ENCODE results near the gene RNF214.

RNF214 gene

GRCh38 chr11:117222991-117223740, 9.3 kb upstream of the RNF214 start:
- in situ Hi-C loops (cut with HindIII; ENCODE audit: low pct_unique_long_range_greater_than_20kb, low sequenced_read_pairs) = no loop called here
- no peak for DNase-seq (ENCODE audit: low read depth in 1 of 2, low spot score in 1 of 2)
- TF ChIP-seq JUND (IDR thresholded peaks at IDR 0.05; ENCODE audit: low read depth) = no peak

- in situ Hi-C loops (cut with HindIII; ENCODE audit: low pct_unique_long_range_greater_than_20kb, low sequenced_read_pairs) = no loop called here
Measured at GRCh38 chr11:117223741-117224689, 8.5 kb upstream of the RNF214 start.

GRCh38 chr11:117225553-117226170, 6.8 kb upstream of the RNF214 start:
- no peak for DNase-seq (ENCODE audit: low read depth in 1 of 2, low spot score in 1 of 2)
- in situ Hi-C loops (cut with HindIII; ENCODE audit: low pct_unique_long_range_greater_than_20kb, low sequenced_read_pairs) = no loop called here
- no peak for TF ChIP-seq JUND (IDR thresholded peaks at IDR 0.05; ENCODE audit: low read depth)

More at GRCh38 chr11:117223741-117224689, 8.5 kb upstream of the RNF214 start:
- no peak for DNase-seq (ENCODE audit: low read depth in 1 of 2, low spot score in 1 of 2)
- TF ChIP-seq JUND (IDR thresholded peaks at IDR 0.05; ENCODE audit: low read depth) = no peak

DNA sequence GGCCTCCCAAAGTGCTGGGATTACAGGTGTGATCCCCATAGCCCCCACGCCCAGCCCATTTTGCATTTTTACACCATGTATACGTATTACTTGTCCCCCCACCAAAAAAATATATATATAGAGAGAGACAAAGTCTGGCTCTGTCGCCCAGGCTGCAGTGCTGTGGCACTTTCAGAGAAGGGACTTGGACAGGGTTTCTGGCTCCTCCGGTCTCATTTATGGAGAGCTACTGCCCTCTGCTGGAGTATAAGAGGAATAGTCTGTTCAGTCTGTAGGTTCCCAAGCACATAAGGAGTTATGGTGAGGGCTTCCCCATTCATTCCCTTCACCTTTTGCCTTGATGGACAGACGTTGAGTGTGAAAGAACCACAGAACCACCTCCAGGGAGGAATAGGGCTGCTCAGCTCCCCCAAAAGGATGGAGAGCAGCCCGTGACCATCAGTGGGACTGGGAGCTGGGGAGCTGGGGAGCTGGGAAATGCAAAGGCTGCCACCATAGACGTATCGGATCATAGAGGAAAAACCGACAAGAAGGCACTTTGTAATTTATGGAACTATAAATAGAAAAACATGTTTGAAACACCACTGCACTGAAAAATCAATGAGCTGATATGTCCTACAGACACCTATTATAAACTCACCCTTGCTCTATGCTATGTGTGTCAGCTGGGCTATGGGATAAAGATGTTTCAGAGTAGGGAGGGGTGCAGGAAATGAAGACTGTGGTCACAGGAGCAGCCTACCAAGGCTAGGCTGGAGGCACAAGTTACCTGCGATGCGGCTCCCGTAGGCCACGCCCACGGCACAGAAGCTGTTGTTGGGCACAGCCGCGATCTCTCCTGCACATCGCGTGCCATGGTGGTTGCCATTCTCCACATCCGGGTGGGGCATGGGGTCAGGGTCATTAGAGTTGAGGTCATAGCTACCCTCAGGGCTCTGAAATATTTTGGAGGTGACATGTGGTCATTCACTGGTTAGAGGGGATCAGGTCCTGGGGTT, 5.8 kb upstream of the RNF214 start:
- in situ Hi-C loops (cut with HindIII; ENCODE audit: low pct_unique_long_range_greater_than_20kb, low sequenced_read_pairs) = no loop called here
- no peak for TF ChIP-seq JUND (IDR thresholded peaks at IDR 0.05; ENCODE audit: low read depth)
- peak; percentile 83 to 91 for DNase-seq (ENCODE audit: low read depth in 1 of 2, low spot score in 1 of 2)

GRCh38 chr11:117228091-117228490, 4.4 kb upstream of the RNF214 start:
- in situ Hi-C loops (cut with HindIII; ENCODE audit: low pct_unique_long_range_greater_than_20kb, low sequenced_read_pairs) = no loop called here
- TF ChIP-seq JUND (IDR thresholded peaks at IDR 0.05; ENCODE audit: low read depth) = no peak
- DNase-seq (ENCODE audit: low read depth in 1 of 2, low spot score in 1 of 2) = no peak

DNA sequence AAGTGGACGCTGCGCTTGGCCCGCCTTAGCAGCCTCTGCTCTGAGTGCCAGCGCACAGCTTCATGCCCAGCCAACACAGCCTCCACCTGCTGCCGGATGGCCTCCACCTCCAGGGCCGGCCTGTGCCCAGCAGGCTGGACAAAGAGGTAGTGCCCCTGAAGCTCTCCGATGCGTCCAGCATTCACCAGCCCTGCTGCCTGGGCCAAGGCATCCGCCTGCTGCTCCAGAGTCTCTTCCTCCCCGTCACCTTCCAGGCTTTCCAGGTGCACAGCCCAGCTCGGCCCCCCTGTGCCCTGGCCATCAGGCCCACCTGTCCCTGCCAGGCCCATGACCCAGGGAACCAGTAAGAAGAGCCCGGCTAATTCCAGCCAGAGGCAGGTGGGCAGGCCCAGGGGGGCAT, 3.1 kb upstream of the RNF214 start:
- in situ Hi-C loops (cut with HindIII; ENCODE audit: low pct_unique_long_range_greater_than_20kb, low sequenced_read_pairs) = no loop called here
- DNase-seq (ENCODE audit: low read depth in 1 of 2, low spot score in 1 of 2) = no peak
- TF ChIP-seq JUND (IDR thresholded peaks at IDR 0.05; ENCODE audit: low read depth) = no peak

GRCh38 chr11:117229931-117230285, 2.6 kb upstream of the RNF214 start:
- TF ChIP-seq JUND (IDR thresholded peaks at IDR 0.05; ENCODE audit: low read depth) = no peak
- in situ Hi-C loops (cut with HindIII; ENCODE audit: low pct_unique_long_range_greater_than_20kb, low sequenced_read_pairs) = no loop called here
- DNase-seq (ENCODE audit: low read depth in 1 of 2, low spot score in 1 of 2) = no peak

- TF ChIP-seq JUND (IDR thresholded peaks at IDR 0.05; ENCODE audit: low read depth) = no peak
- DNase-seq (ENCODE audit: low read depth in 1 of 2, low spot score in 1 of 2) = no peak
- in situ Hi-C loops (cut with HindIII; ENCODE audit: low pct_unique_long_range_greater_than_20kb, low sequenced_read_pairs) = no loop called here
Measured at GRCh38 chr11:117230286-117230961, 2.0 kb upstream of the RNF214 start.

DNA sequence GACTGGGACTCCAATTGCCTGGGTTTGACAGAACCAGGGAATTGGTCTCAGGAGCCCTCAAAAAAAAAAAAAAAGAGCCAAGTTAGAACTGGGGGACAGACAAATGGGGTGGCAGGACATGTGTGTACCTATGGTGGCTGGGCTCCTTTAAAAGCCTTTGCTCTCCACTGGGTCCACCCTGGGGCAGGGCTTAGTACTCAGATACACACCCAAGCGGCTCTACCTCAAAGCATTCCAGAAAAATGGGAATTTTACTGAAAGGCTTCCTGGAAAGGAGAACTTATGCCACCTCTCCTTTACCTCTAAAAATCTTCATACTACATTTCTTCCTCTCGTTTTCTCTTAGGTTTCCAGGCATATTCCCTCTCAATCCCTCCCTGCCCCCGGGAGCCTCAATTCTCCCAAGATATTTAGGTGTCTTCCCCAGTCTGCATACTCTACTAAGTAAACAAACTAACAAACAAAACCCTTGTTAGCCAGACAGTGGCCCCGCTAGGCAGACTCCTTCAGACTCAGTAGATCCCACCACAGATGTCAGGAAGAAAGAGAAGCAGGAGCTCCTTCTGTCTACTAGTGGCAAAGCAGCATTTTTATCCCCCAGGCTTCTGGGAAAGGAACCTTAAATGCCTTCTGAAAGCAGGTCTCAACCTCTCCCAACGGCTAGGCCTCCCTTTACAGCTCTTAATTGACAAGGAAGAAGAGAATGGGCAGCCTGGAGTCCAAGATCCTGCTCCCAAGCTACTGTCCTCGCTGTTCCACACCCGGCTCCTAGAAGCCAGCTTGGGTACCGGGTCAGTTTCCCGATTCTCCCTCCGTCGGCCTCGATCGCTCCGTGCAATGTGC, 1.3 kb upstream of the RNF214 start:
- no peak for TF ChIP-seq JUND (IDR thresholded peaks at IDR 0.05; ENCODE audit: low read depth)
- in situ Hi-C loops (cut with HindIII; ENCODE audit: low pct_unique_long_range_greater_than_20kb, low sequenced_read_pairs) = no loop called here
- peak in 1 of 2 experiments; percentile 36 for DNase-seq (ENCODE audit: low read depth in 1 of 2, low spot score in 1 of 2)

- no peak for DNase-seq (ENCODE audit: low read depth in 1 of 2, low spot score in 1 of 2)
- in situ Hi-C loops (cut with HindIII; ENCODE audit: low pct_unique_long_range_greater_than_20kb, low sequenced_read_pairs) = no loop called here
- TF ChIP-seq JUND (IDR thresholded peaks at IDR 0.05; ENCODE audit: low read depth) = no peak
Measured at GRCh38 chr11:117231842-117232091, 704 bp upstream of the RNF214 start, which contains the start of gene PCSK7. Gene PCSK7 (minus strand): TSS chr11:117232073. CDS start chr11:117229844, 2,229 bp downstream.
